ENCODE measurements around the gene PEX5. TPM values are rescaled to one million over a fixed set of nuclear protein-coding genes. Genes with fewer than 3 reads are reported as not detected.

Gene PEX5
- total RNA-seq, 1 donor from 2014 or later = 50.2 TPM

DNA sequence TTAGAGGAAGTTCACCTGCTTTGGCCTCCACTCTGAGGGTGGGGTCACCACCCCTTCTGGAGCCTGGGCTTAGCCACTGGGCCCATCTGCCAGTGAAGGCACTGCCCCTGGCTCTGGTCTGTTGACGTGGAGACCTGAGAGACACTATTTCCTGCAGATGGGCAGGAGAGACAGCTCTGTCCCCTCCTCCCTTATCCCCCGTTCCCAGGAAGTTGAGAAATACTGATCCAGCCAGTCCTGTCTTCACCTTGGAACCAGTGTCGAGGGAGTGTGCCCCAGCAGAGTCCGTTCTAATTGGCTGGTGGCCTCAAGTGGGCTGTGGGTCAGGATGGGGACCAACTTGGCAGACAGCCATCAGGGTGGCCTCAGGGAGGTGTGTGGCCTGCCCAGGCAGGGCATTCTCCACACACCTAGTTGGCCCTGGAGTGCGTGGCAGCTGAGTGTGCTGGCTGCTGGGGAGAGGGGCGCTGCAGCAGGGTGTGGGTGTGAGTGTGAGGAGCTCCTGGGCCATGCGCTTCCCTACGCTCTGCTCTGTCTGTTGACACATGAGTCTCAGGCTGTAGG lies 33.9 kb upstream of the PEX5 start:
- Mint-ChIP-seq H3K27ac (peak overlapping the region; percentile 61), H3K36me3 (peaks cover 18% of the 10 kb centered on the region), H3K4me1 (ENCODE audit: unreplicated experiment) (peaks cover 6% of the 10 kb centered on the region), H3K27me3 (no peaks in the 10 kb centered on the region), H3K9me3 (no peaks in the 10 kb centered on the region), H3K4me3 (no peak overlapping the region)
- TF ChIP-seq, protein P1, sequence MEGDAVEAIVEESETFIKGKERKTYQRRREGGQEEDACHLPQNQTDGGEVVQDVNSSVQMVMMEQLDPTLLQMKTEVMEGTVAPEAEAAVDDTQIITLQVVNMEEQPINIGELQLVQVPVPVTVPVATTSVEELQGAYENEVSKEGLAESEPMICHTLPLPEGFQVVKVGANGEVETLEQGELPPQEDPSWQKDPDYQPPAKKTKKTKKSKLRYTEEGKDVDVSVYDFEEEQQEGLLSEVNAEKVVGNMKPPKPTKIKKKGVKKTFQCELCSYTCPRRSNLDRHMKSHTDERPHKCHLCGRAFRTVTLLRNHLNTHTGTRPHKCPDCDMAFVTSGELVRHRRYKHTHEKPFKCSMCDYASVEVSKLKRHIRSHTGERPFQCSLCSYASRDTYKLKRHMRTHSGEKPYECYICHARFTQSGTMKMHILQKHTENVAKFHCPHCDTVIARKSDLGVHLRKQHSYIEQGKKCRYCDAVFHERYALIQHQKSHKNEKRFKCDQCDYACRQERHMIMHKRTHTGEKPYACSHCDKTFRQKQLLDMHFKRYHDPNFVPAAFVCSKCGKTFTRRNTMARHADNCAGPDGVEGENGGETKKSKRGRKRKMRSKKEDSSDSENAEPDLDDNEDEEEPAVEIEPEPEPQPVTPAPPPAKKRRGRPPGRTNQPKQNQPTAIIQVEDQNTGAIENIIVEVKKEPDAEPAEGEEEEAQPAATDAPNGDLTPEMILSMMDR (conservative IDR thresholded peaks at IDR 0.05) = no peak
- DNase-seq (ENCODE audit: extremely low spot score, unreplicated experiment) = no peak

DNA sequence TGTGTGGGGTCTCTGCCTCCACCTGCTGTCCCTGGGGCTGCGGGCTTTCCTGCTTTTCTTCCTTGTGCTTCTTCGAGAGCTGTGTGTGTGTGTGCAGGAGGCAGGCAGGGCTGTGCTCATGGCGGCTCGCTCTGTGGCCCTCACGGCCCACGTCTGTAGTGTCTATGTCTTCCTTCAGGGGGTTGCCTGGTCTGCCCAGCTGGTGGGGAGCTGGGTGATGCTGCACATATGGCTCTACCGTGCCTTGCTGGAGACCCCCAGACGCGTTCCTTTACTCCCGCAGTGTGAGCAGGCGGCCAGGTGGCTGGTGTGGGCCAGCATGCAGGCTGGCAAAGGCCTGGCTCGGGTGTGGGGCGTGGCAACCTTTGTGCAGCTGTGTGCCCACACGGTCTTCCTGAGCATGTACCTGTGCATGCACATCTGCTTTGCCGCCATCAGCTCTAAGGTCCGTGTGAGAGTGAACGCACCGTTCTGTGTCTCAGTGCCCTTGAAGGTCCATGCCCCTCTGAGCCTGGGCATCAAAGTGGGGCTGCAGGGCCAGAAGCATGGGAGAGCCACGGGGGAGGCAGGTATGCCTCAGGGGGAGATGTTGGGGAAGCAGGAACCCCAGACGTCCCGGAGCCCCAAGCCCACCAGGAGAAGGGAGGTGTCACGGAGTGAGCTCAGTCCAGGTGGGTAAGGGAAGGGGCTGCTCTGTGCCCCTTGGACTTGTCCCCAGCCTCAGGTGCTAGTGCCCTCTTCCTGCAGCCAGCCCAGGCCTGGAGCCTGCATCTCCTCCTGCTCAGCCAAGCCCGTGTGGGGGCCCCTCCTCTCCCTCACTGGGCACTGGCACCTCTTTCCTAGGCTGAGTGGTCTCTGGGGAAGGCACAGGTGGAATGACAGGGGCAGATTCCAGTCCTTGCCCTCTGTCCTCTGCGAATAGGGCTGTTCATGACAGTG lies 33.0 kb upstream of the PEX5 start:
- DNase-seq (ENCODE audit: extremely low spot score, unreplicated experiment) = no peak
- Mint-ChIP-seq H3K4me1 (ENCODE audit: unreplicated experiment) (peaks cover 6% of the 10 kb centered on the region), H3K27ac (peak overlapping the region; percentile 61), H3K4me3 (no peak overlapping the region), H3K9me3 (no peaks in the 10 kb centered on the region), H3K36me3 (peaks cover 19% of the 10 kb centered on the region), H3K27me3 (peaks cover 2% of the 10 kb centered on the region)
- TF ChIP-seq, protein P1 (conservative IDR thresholded peaks at IDR 0.05) = no peak

DNA sequence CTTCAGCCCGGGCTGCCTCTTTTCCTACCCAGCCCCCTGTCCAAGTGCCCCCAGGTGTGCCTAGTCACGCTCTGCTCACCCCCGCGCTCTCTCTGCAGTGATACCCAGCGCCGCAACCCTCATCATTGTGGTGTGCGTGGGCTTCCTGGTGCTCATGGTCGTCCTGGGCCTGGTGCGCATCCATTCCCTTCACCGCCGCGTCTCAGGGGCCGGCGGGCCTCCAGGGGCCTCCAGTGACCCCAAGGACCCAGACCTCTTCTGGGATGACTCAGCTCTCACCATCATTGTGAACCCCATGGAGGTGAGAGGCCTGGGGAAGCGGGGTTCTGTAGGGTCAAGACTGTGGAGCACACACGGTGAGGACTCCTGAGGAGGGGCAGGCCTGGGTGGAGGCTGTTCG lies 32.1 kb upstream of the PEX5 start:
- Mint-ChIP-seq H3K4me1 (ENCODE audit: unreplicated experiment) (peaks cover 6% of the 10 kb centered on the region), H3K36me3 (peaks cover 19% of the 10 kb centered on the region), H3K4me3 (no peak overlapping the region), H3K27me3 (peaks cover 11% of the 10 kb centered on the region), H3K9me3 (no peaks in the 10 kb centered on the region), H3K27ac (no peak overlapping the region)
- TF ChIP-seq, protein P1 (conservative IDR thresholded peaks at IDR 0.05) = no peak
- no peak for DNase-seq (ENCODE audit: extremely low spot score, unreplicated experiment)

DNA sequence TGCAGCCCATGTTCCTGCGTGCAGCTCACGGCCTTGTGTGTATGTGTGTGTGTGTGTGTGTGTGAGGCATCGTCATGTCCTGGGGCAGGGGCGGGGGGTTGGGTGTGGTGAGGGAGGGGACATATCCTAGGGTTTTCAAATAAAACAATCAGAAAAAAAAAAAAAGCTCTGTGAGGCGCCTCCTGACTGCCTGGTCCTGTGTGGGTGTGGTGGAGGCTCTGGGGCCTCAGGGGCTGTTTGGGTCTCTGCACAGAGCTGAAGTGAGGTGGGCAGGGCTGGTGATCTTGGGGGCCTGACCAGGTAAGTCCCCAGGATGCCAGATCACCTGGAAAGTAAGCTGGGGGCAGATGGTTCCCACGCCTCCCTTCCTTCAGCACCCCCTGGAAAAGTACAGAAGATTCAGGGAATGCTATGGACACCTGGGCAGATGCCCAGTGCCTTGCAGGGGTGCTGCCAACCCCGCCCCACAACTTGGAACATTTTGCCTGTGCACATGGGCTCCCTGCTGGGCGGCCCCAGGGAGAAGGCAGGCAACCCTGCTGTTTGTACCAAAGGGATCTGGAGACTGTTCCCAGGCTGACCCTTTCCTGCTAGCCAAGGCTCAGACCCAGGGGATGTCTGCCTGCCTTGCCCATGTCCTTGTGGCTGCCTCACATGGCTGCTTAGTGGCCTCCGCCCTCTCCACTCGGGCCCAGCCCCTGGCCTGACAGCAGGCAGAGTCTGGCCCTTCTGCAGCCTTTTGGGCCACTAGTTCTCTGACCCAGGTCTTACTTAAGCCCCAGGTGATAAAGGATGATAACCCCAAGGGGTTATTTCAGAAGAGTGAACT lies 30.5 kb upstream of the PEX5 start:
- H3K27me3 Mint-ChIP-seq = peaks cover 26% of the 10 kb centered on the region
- no peak overlapping the region for H3K4me3 Mint-ChIP-seq
- DNase-seq (ENCODE audit: extremely low spot score, unreplicated experiment) = no peak
- H3K9me3 Mint-ChIP-seq = no peaks in the 10 kb centered on the region
- no peak overlapping the region for H3K27ac Mint-ChIP-seq
- TF ChIP-seq, protein P1 (conservative IDR thresholded peaks at IDR 0.05) = no peak
- H3K4me1 Mint-ChIP-seq (ENCODE audit: unreplicated experiment) = peaks cover 4% of the 10 kb centered on the region
- H3K36me3 Mint-ChIP-seq = peaks cover 13% of the 10 kb centered on the region

DNA sequence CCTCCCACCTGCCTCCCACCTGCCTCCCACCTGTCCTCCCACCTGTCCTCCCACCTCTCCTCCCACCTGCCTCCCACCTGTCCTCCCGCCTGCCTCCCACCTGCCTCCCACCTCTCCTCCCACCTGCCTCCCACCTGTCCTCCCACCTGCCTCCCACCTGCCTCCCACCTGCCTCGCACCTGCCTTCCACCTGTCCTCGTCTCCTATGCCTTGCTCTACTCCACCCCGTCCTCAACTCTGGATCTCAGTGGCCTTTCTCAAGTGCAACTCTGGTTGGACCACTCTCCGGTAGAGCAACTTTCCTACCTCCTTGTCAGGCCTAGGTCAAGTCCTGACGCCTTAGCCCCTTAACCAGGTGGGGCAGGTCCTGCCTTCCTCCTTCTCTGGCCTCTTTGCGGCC lies 29.3 kb upstream of the PEX5 start:
- Mint-ChIP-seq H3K27ac (no peak overlapping the region), H3K36me3 (peaks cover 9% of the 10 kb centered on the region), H3K27me3 (peaks cover 27% of the 10 kb centered on the region), H3K4me1 (ENCODE audit: unreplicated experiment) (no peaks in the 10 kb centered on the region), H3K4me3 (no peak overlapping the region), H3K9me3 (no peaks in the 10 kb centered on the region)
- DNase-seq (ENCODE audit: extremely low spot score, unreplicated experiment) = no peak
- TF ChIP-seq, protein P1 (conservative IDR thresholded peaks at IDR 0.05) = no peak
